Natural killer cell (primary cell): ENCODE data around the gene NRXN3. TPM values are rescaled to one million over a fixed set of nuclear protein-coding genes. Genes with fewer than 3 reads are reported as not detected.

Experiments
- ATAC-seq, 3 donors: fragments of 150-1000 bp in 2 of 3; fragments of 200-7000 bp in 1 of 3; cut with Tn5 transposase; 1 replicate in 1 of 3; 2 replicates in 2 of 3; pipeline ENCODE4 v1.10.0; 2021; ENCODE audit warnings: mild to moderate bottlenecking in 2 of 3, moderate library complexity in 2 of 3
- DNase-seq, 2 donors: peaks; one replicate each; pipeline versions ENCODE4 v3.0.0 to v3.0.0-alpha.2; 2013 to 2021; ENCODE audit warnings: mixed read lengths in 1 of 2
- H3K27ac ChIP-seq: one replicate; pipeline ENCODE4 v1.5.1; 2013; ENCODE audit warnings: mild to moderate bottlenecking, low read length
- H3K27me3 ChIP-seq: one replicate; pipeline ENCODE4 v1.6.1; 2013; ENCODE audit warnings: low read length; ENCODE audit not compliant: control insufficient read depth, insufficient read depth
- H3K36me3 ChIP-seq: one replicate; pipeline ENCODE4 v1.6.1; 2013; ENCODE audit warnings: low read length; ENCODE audit not compliant: control insufficient read depth, insufficient read depth
- H3K4me1 ChIP-seq: one replicate; pipeline ENCODE4 v1.6.1; 2013; ENCODE audit warnings: low read length; ENCODE audit not compliant: control insufficient read depth, insufficient read depth
- H3K4me3 ChIP-seq: one replicate; pipeline ENCODE4 v1.5.1; 2013; ENCODE audit warnings: low read length
- H3K9me3 ChIP-seq: one replicate; pipeline ENCODE4 v1.6.1; 2013; ENCODE audit warnings: low read length; ENCODE audit not compliant: control insufficient read depth, insufficient read depth
- H3K27ac Mint-ChIP-seq, 2 donors: one replicate each; pipeline ENCODE4 v1.8.0; 2022; ENCODE audit warnings: mild to moderate bottlenecking in 2 of 2, mixed read lengths in 2 of 2, moderate library complexity in 1 of 2
- H3K27me3 Mint-ChIP-seq, 2 donors: one replicate each; pipeline ENCODE4 v1.8.0; 2022; ENCODE audit warnings: low read depth in 2 of 2, mixed read lengths in 2 of 2
- H3K36me3 Mint-ChIP-seq: one replicate; pipeline ENCODE4 v1.8.0; 2022; ENCODE audit warnings: mixed read lengths
- H3K4me1 Mint-ChIP-seq, 2 donors: one replicate each; pipeline ENCODE4 v1.8.0; 2022; ENCODE audit warnings: mixed read lengths in 2 of 2
- H3K4me3 Mint-ChIP-seq: one replicate; pipeline ENCODE4 v1.8.0; 2022; ENCODE audit warnings: mild to moderate bottlenecking, moderate library complexity, mixed read lengths
- H3K9me3 Mint-ChIP-seq, 2 donors: one replicate each; pipeline ENCODE4 v1.8.0; 2022; ENCODE audit warnings: mixed read lengths in 2 of 2
- WGBS: methylation state at CpG from one replicate; pipeline ENCODE4 v1.1.7; 2013; ENCODE audit warnings: missing lambda C conversion rate; ENCODE audit not compliant: insufficient coverage; 5-methylcytosine and 5-hydroxymethylcytosine counted together
- intact Hi-C: fragments of 100-400 bp; cut with micrococcal nuclease; formaldehyde crosslinking; loops from one replicate; pipeline ENCODE4 v1.14.2; 2022
- total RNA-seq, 4 donors: library from RNA; stranded (reverse); fragments of 120-200 nt in 1 of 4; gene quantifications; one replicate each; pipeline versions ENCODE4 v1.2.3 to v1.2.4, GENCODE V29; 2013 to 2022
- TF ChIP-seq, protein P1 (sequence below): fragments of 200-600 bp; IDR thresholded peaks from one replicate; pipeline ENCODE4 v1.8.0; 2022; ENCODE audit warnings: antibody characterized with exemption

Gene NRXN3
- total RNA-seq, 3 donors from 2014 or later (not counting 1 experiment from before 2014, with no cell fraction given): not detected

DNA sequence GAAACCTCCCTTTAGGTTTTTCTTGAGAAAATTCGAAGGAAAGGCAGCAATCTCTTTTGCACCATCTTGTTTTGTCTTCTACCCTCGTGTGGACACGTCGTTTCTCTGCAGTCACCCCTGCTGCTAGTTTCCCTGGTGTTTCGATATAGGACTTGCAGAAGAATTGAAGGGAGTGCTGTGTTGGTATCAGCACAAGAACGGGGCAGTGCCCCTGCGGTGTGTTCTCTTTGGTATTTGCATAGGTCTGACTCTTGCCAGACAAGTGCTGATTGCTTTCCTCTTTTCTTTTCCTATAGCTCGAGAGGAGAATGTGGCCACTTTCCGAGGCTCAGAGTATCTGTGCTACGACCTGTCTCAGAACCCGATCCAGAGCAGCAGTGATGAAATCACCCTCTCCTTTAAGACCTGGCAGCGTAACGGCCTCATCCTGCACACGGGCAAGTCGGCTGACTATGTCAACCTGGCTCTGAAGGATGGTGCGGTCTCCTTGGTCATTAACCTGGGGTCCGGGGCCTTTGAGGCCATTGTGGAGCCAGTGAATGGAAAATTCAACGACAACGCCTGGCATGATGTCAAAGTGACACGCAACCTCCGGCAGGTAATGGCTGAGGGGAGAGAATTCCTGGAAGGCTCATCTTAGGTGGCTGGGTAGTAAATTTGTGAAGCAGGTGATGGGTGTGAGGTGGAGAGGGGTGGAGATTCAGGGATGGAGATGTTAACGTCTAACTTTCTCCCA, 474.8 kb downstream of the NRXN3 start:
- 80% methylated on average over 21 of the region's 22 CpGs for WGBS
- Mint-ChIP-seq H3K9me3 (peaks cover 7 to 9% of the 10 kb centered on the region in 2 donors), H3K27me3 (peaks cover 0 to 4% of the 10 kb centered on the region in 2 donors), H3K27ac (no peak overlapping the region), H3K4me1 (no peaks in the 10 kb centered on the region), H3K36me3 (no peaks in the 10 kb centered on the region), H3K4me3 (no peak overlapping the region)
- Histone ChIP-seq H3K9me3 (no peaks in the 10 kb centered on the region), H3K4me1 (no peaks in the 10 kb centered on the region), H3K27me3 (no peaks in the 10 kb centered on the region), H3K36me3 (no peaks in the 10 kb centered on the region), H3K27ac (no peak overlapping the region), H3K4me3 (no peak overlapping the region)
- DNase-seq (no peak), ATAC-seq (no peak)
- intact Hi-C loops: no loop called here
- TF ChIP-seq, protein P1, sequence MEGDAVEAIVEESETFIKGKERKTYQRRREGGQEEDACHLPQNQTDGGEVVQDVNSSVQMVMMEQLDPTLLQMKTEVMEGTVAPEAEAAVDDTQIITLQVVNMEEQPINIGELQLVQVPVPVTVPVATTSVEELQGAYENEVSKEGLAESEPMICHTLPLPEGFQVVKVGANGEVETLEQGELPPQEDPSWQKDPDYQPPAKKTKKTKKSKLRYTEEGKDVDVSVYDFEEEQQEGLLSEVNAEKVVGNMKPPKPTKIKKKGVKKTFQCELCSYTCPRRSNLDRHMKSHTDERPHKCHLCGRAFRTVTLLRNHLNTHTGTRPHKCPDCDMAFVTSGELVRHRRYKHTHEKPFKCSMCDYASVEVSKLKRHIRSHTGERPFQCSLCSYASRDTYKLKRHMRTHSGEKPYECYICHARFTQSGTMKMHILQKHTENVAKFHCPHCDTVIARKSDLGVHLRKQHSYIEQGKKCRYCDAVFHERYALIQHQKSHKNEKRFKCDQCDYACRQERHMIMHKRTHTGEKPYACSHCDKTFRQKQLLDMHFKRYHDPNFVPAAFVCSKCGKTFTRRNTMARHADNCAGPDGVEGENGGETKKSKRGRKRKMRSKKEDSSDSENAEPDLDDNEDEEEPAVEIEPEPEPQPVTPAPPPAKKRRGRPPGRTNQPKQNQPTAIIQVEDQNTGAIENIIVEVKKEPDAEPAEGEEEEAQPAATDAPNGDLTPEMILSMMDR: no peak

DNA sequence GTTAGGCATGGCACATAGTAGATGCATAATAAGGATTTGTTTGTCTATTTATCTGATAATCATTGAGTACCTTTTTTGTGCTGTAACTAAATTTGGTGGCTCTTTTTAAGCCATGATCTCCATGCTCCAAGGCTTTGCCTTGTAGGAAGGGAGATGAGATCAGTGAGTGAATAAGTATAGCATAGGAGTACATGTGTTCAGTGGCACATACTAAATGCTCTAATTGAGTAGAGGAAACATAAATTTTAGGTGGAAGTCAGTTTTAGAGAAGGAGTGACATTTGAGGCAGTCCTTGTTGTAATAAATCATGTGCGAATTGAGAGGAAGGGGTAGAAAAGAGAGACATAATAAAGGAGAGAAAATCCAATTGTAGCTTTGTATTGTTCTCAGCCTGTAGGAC, 482.6 kb downstream of the NRXN3 start:
- no peak for DNase-seq
- no peaks in the 10 kb centered on the region for H3K4me1 Mint-ChIP-seq
- WGBS: 58% methylated on average over 1 of the region's 1 CpG
- intact Hi-C loops: no loop called here
- H3K9me3 Mint-ChIP-seq: peaks cover 7 to 10% of the 10 kb centered on the region in 2 donors
- H3K9me3 ChIP-seq: no peaks in the 10 kb centered on the region
- H3K27ac Mint-ChIP-seq: no peak overlapping the region
- peaks cover 0 to 4% of the 10 kb centered on the region in 2 donors for H3K27me3 Mint-ChIP-seq
- ATAC-seq: no peak
- no peak overlapping the region for H3K4me3 ChIP-seq
- TF ChIP-seq, protein P1: no peak
- no peaks in the 10 kb centered on the region for H3K36me3 Mint-ChIP-seq
- no peaks in the 10 kb centered on the region for H3K4me1 ChIP-seq
- H3K27me3 ChIP-seq: no peaks in the 10 kb centered on the region
- no peaks in the 10 kb centered on the region for H3K36me3 ChIP-seq
- no peak overlapping the region for H3K27ac ChIP-seq
- H3K4me3 Mint-ChIP-seq: no peak overlapping the region

DNA sequence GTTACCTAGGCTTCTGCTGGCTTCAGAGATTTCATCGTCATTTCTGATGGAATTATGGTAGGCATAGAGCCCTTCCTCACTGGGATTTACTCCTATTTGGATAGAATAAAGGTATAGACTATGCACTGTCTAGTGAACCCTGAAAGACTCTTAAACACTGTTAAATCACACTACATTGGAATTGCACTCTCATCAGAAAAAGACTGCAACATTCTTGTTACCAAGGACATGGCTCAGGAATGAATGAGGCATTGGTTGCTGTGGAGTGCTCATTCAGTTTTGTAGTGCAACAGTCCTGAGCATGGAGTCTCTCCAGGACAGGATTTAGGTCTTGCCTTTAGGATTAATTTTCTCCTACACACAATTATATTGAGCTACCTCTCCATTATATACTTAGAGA, 483.0 kb downstream of the NRXN3 start:
- Mint-ChIP-seq H3K27ac (no peak overlapping the region), H3K27me3 (peaks cover 0 to 4% of the 10 kb centered on the region in 2 donors), H3K36me3 (no peaks in the 10 kb centered on the region), H3K9me3 (peaks cover 9 to 12% of the 10 kb centered on the region in 2 donors), H3K4me3 (no peak overlapping the region), H3K4me1 (no peaks in the 10 kb centered on the region)
- Histone ChIP-seq H3K36me3 (no peaks in the 10 kb centered on the region), H3K4me1 (no peaks in the 10 kb centered on the region), H3K9me3 (no peaks in the 10 kb centered on the region), H3K27me3 (no peaks in the 10 kb centered on the region), H3K27ac (no peak overlapping the region), H3K4me3 (no peak overlapping the region)
- 100% methylated on average over 1 of the region's 1 CpG for WGBS
- no peak for DNase-seq
- no peak for ATAC-seq
- intact Hi-C loops: no loop called here
- TF ChIP-seq, protein P1: no peak

DNA sequence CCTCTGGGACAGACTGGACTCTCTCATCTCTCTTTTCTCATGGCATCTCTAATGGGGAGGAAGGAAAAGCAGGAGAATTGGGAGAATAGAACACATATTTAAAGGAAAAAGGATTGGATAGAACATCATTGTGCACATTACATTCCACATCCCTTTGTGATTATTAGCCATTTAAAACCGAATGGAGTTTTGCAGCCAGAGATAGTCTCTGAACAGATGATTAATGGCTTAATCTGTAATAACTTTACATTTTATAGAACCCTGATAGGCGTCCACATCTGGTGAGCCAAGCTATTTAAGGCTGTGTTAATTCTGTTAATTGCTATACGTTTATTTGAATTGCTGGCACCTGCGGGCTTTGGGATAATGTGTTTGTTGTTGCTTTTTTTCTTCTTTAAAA, 487.3 kb downstream of the NRXN3 start:
- Mint-ChIP-seq H3K4me3 (no peak overlapping the region), H3K4me1 (no peaks in the 10 kb centered on the region), H3K9me3 (peaks cover 8 to 13% of the 10 kb centered on the region in 2 donors), H3K27me3 (no peaks in the 10 kb centered on the region), H3K36me3 (no peaks in the 10 kb centered on the region), H3K27ac (no peak overlapping the region)
- WGBS: 74% methylated on average over 3 of the region's 4 CpGs
- H3K4me3 ChIP-seq: no peak overlapping the region
- H3K27me3 ChIP-seq: no peaks in the 10 kb centered on the region
- DNase-seq (no peak), ATAC-seq (no peak)
- no peaks in the 10 kb centered on the region for H3K4me1 ChIP-seq
- no peaks in the 10 kb centered on the region for H3K36me3 ChIP-seq
- no peak overlapping the region for H3K27ac ChIP-seq
- TF ChIP-seq, protein P1: no peak
- intact Hi-C loops: no loop called here
- no peaks in the 10 kb centered on the region for H3K9me3 ChIP-seq
